ENCODE data around the gene DYNC1H1. TPM values are rescaled to one million over a fixed set of nuclear protein-coding genes. Genes with fewer than 3 reads are reported as not detected.
"Not testable (repeated sequence)": the region's sequence is repeated elsewhere in the genome, so short reads cannot be mapped to it uniquely, and the experiment has no call there.

Gene DYNC1H1
- total RNA-seq, 1 experiment from 2014 or later = 606 TPM

DNA sequence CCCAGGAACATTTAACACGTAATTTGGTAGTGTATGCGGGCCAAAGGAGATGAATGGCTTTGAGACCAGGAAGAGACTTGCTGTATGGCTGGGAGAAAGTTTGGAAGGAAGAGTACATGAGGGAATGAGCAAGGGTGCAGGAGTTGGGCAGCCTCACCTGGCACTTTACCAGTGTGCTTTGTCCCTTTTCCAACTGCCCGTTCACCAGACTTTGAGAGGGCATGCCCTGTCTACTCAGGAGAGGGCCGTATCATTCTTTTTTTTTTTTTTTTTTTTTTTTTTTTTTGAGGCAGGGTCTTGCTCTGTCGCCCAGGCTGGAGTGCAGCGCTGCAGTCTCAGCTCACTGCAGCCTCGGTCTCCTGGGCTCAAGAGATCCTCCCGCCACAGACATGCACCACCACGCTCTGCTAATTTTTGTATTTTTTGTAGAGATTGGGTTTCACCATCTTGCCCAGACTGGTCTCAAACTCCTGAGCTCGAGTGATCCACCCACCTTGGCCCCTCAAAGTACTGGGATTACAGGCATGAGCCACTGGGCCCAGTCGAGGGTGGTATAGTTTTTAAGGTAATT is 6.5 kb downstream of the DYNC1H1 start:
- Histone ChIP-seq H3F3A (ENCODE audit: low read length, unreplicated experiment) (peaks cover 8% of the 10 kb centered on the region), H3K4me2 (ENCODE audit: low read length) (peak overlapping the region; percentile 94), H4K20me1 (ENCODE audit: low read length) (peaks cover 13% of the 10 kb centered on the region; the same call in 1 of the 2 replicates), H3K36me3 (ENCODE audit: low read depth, low read length) (peaks cover 37% of the 10 kb centered on the region), H3K9ac (ENCODE audit: low read length) (no peak overlapping the region), H3K9me2 (replicated peaks; ENCODE audit: low read length) (no peaks in the 10 kb centered on the region), H3K27ac (ENCODE audit: low read length) (peak overlapping the region; percentile 99), H3K9me3 (ENCODE audit: low read length) (no peaks in the 10 kb centered on the region), H3K4me3 (ENCODE audit: low read length) (peak overlapping the region; percentile 59; the same call in 1 of the 2 replicates), H3K27me3 (ENCODE audit: low read length) (no peaks in the 10 kb centered on the region), H3K4me1 (ENCODE audit: insufficient read depth, low read length) (peaks cover 64% of the 10 kb centered on the region), H3K79me2 (ENCODE audit: low read length) (peaks cover 96% of the 10 kb centered on the region), H2AFZ (ENCODE audit: low read length) (no peak overlapping the region)
- ATAC-seq (no peak), DNase-seq (no peak)
- intact Hi-C loops (cut with micrococcal nuclease) = loop anchor here (5.0 kb wide), 1 partner anchor 346 kb away; the partner anchor contains the start of gene ZNF839
- CTCF ChIA-PET = no interaction called here
- TF ChIP-seq EZH2 (IDR thresholded peaks at IDR 0.05; ENCODE audit: low read length, unreplicated experiment) = no peak
- TF ChIP-seq, protein P1, sequence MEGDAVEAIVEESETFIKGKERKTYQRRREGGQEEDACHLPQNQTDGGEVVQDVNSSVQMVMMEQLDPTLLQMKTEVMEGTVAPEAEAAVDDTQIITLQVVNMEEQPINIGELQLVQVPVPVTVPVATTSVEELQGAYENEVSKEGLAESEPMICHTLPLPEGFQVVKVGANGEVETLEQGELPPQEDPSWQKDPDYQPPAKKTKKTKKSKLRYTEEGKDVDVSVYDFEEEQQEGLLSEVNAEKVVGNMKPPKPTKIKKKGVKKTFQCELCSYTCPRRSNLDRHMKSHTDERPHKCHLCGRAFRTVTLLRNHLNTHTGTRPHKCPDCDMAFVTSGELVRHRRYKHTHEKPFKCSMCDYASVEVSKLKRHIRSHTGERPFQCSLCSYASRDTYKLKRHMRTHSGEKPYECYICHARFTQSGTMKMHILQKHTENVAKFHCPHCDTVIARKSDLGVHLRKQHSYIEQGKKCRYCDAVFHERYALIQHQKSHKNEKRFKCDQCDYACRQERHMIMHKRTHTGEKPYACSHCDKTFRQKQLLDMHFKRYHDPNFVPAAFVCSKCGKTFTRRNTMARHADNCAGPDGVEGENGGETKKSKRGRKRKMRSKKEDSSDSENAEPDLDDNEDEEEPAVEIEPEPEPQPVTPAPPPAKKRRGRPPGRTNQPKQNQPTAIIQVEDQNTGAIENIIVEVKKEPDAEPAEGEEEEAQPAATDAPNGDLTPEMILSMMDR (conservative IDR thresholded peaks at IDR 0.05; ENCODE audit: low read depth, low read length) = no peak
- TF ChIP-seq EZH2phosphoT487 (IDR thresholded peaks at IDR 0.05; ENCODE audit: borderline replicate concordance, low read length) = no peak
- POLR2A ChIA-PET (ENCODE audit: unreplicated experiment) = no interaction called here
- BruUV-seq (replicated peaks) = no TSS peak

DNA sequence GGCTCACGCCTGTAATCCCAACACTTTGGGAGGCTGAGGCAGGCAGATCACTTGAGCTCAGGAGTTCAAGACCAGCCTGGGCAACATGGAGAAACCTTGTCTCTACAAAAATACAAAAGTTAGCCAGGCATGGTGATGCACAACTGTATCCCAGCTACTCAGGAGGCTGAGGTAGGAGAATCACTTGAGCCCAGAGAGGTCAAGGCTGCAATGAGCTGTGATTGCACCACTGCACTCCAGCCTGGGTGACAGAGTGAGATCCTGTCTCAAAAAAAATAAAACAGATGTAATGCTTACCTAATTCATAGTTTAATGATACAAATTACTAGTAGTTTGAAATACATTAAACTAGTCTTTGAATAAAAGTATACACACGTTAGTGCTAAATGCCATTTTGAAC is 7.1 kb downstream of the DYNC1H1 start:
- Histone ChIP-seq H3K79me2 (ENCODE audit: low read length) (peaks cover 95% of the 10 kb centered on the region), H3K27ac (ENCODE audit: low read length) (peak overlapping the region; percentile 99), H3K4me1 (ENCODE audit: insufficient read depth, low read length) (peaks cover 64% of the 10 kb centered on the region), H3K4me2 (ENCODE audit: low read length) (peak overlapping the region; percentile 94), H3K4me3 (ENCODE audit: low read length) (peak overlapping the region; percentile 59), H3K36me3 (ENCODE audit: low read depth, low read length) (peaks cover 38% of the 10 kb centered on the region), H3K9ac (ENCODE audit: low read length) (peak overlapping the region; percentile 83), H4K20me1 (ENCODE audit: low read length) (peaks cover 13% of the 10 kb centered on the region; the same call in 1 of the 2 replicates)
- intact Hi-C loops (cut with micrococcal nuclease) = loop anchor here (5.0 kb wide), 1 partner anchor 346 kb away; the partner anchor contains the start of gene ZNF839
- H2AFZ ChIP-seq (ENCODE audit: low read length); CTCF ChIA-PET; H3K9me2 ChIP-seq (replicated peaks; ENCODE audit: low read length); H3F3A ChIP-seq (ENCODE audit: low read length, unreplicated experiment); H3K27me3 ChIP-seq (ENCODE audit: low read length); ATAC-seq; DNase-seq; H3K9me3 ChIP-seq (ENCODE audit: low read length); BruUV-seq (replicated peaks): not testable (repeated sequence)
- POLR2A ChIA-PET (ENCODE audit: unreplicated experiment) = interaction anchor here (0.9 kb wide), 1 partner anchor 58 kb away, joined by 4 read pairs; no protein-coding TSS in a partner anchor

DNA sequence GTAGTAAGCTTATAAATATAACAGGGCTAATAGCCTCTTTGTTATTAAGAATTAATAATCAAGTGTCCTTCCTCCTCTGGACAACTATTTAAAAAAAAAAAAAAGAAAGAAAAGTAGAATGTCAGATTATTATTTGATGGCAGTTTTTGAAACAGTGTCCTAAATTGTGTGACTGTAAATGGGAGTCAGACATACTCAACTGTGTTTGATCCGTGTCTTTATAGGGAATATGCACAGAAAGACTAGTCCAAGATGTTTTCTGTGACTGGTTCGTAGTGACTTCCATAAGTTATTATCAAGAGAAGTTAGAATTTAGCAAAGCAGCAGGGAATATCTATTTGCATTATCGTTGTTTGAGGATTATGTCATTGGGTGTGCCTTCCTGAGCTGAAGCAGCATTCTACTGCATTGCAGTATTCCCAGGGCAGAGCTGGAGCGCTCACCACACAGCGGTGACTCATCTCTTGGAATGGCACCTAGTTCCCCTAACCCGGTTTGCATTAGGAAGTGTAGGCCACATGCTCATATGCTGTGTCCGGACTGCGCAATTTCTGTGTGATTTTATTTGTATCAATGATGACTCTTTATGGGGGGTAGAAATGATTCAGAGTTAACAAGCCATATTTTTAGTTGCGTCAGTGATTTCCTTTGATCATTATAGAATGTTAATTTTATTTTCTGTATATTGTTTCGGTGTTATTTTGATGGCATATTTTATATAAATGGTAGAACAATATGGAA is 7.9 kb downstream of the DYNC1H1 start:
- Histone ChIP-seq H3K9me2 (replicated peaks; ENCODE audit: low read length) (no peaks in the 10 kb centered on the region), H3F3A (ENCODE audit: low read length, unreplicated experiment) (peaks cover 8% of the 10 kb centered on the region), H3K4me3 (ENCODE audit: low read length) (peak overlapping the region; percentile 59), H4K20me1 (ENCODE audit: low read length) (peaks cover 13% of the 10 kb centered on the region; the same call in 1 of the 2 replicates), H2AFZ (ENCODE audit: low read length) (no peak overlapping the region), H3K9ac (ENCODE audit: low read length) (peak overlapping the region; percentile 83), H3K4me2 (ENCODE audit: low read length) (peak overlapping the region; percentile 94), H3K27me3 (ENCODE audit: low read length) (no peaks in the 10 kb centered on the region), H3K4me1 (ENCODE audit: insufficient read depth, low read length) (peaks cover 72% of the 10 kb centered on the region), H3K27ac (ENCODE audit: low read length) (peak overlapping the region; percentile 99), H3K79me2 (ENCODE audit: low read length) (peaks cover 95% of the 10 kb centered on the region), H3K9me3 (ENCODE audit: low read length) (no peaks in the 10 kb centered on the region), H3K36me3 (ENCODE audit: low read depth, low read length) (peaks cover 46% of the 10 kb centered on the region)
- CTCF ChIA-PET = no interaction called here
- peak; percentile 100 for DNase-seq
- ATAC-seq = peak; percentile 97
- no TSS peak for BruUV-seq (replicated peaks)
- TF ChIP-seq, protein P1 (conservative IDR thresholded peaks at IDR 0.05; ENCODE audit: low read depth, low read length) = no peak
- no peak for TF ChIP-seq EZH2phosphoT487 (IDR thresholded peaks at IDR 0.05; ENCODE audit: borderline replicate concordance, low read length)
- TF ChIP-seq EZH2 (IDR thresholded peaks at IDR 0.05; ENCODE audit: low read length, unreplicated experiment) = no peak
- POLR2A ChIA-PET (ENCODE audit: unreplicated experiment) = interaction anchor here (0.6 to 0.9 kb wide), 2 partner anchors 24 to 57 kb away, joined by 4 read pairs; no protein-coding TSS in a partner anchor
- intact Hi-C loops (cut with micrococcal nuclease) = loop anchor here (1.0 to 5.0 kb wide), 3 partner anchors 8 to 345 kb away; partner anchors contain the start of genes DYNC1H1 and ZNF839
